Erythroblast (primary cell): ENCODE data around the gene DSCAM.

Experiments
- GATA1 ChIP-seq: IDR thresholded peaks from 2 replicates; pipeline ENCODE4 v1.6.1; 2011; ENCODE audit warnings: low read depth, mild to moderate bottlenecking, control low read depth, low read length, moderate library complexity
- POLR2A ChIP-seq: IDR thresholded peaks from 2 replicates; pipeline ENCODE4 v1.6.1; 2011; ENCODE audit warnings: mild to moderate bottlenecking, low read length

DNA sequence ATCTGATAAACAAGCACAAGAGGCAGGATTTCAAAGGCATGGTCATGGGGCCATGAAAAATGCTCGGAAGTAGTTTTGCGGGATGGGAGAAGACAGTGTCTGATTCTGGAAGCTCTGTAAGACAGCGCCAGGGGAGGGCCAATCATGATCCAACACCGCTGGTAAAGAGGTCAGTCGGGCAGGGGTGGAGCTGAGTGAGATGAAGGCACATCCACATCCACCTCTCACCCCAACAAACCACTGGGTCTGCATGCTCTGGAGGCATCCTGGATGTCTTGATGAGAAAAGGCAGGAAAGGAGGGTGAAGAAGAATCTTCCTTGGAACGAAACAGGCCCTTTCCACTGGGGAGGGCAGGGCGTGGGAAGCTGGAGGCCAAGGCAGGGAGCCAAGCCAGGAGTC lies 691.4 kb downstream of the DSCAM start:
- TF ChIP-seq POLR2A (no peak), GATA1 (no peak)
